ENCODE results near the gene HRK. TPM values are rescaled to one million over a fixed set of nuclear protein-coding genes. Genes with fewer than 3 reads are reported as not detected.

Gene HRK
- total and polyA plus RNA-seq, 11 donors: 0.03 to 1.3 (median 0.19) TPM; not detected in 2

DNA sequence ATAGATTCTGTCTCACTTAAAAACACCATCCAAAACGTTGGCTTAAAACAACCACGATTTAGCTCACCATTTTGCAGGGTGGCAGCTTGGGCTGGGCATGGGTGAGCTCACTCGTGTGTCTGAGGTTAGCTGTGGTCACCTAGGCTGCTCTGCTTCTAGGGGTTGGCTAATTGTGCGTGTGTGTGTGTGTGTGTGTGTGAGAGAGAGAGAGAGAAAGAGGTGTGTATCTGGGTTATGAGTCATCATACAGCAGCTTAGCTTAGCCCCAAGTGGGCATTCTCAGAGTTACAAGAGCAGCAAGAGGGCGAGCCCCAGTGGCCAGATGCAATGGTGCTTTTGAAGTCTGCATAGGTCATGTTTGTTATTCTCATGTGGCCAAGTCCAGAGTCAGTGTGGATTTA is 35.5 kb upstream of the HRK start:
- intact Hi-C loops (cut with DNase I): no loop called here
- DNase-seq: peak in 3 of 5 donors; percentile 33 to 43 (median 36)
- WGBS, 4 donors: 53 to 74% (median 68%) methylated on average over 5 of the region's 5 CpGs

DNA sequence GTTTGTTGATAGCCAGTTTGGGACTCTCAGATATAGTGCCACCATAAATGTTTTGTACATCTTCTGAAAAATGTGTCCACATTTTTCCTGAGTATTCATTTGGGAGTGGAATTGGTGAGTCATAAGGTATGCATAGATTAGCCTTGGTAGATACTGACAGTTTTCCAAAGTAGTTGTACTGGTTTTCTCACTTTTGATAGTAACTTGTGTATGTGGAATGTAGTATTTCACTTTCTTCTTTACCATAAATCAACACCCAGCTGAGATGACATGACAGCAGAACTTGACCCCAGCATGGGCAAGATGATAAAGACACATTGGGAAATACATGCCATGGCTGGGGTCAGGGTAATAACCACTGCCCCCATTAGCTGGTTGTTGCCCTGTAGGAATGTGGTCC is 34.9 kb upstream of the HRK start:
- DNase-seq (no peak), ATAC-seq (no peak)
- Histone ChIP-seq H3K27me3 (no peaks in the 10 kb centered on the region), H3K4me3 (no peak overlapping the region), H3K36me3 (peaks cover 0 to 13% (median 0%) of the 10 kb centered on the region in 9 donors), H3K27ac (peak overlapping the region in 2 of 12 donors; percentile 16 to 62), H3K4me1 (peaks cover 0 to 48% (median 13%) of the 10 kb centered on the region in 12 donors), H3K9me3 (no peaks in the 10 kb centered on the region)
- intact Hi-C loops (cut with DNase I): no loop called here
- TF ChIP-seq POLR2A (IDR thresholded peaks at IDR 0.05): no peak
- TF ChIP-seq, protein P1, sequence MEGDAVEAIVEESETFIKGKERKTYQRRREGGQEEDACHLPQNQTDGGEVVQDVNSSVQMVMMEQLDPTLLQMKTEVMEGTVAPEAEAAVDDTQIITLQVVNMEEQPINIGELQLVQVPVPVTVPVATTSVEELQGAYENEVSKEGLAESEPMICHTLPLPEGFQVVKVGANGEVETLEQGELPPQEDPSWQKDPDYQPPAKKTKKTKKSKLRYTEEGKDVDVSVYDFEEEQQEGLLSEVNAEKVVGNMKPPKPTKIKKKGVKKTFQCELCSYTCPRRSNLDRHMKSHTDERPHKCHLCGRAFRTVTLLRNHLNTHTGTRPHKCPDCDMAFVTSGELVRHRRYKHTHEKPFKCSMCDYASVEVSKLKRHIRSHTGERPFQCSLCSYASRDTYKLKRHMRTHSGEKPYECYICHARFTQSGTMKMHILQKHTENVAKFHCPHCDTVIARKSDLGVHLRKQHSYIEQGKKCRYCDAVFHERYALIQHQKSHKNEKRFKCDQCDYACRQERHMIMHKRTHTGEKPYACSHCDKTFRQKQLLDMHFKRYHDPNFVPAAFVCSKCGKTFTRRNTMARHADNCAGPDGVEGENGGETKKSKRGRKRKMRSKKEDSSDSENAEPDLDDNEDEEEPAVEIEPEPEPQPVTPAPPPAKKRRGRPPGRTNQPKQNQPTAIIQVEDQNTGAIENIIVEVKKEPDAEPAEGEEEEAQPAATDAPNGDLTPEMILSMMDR (IDR thresholded peaks at IDR 0.05): no peak

More for the DNA sequence above, 35.5 kb upstream of the HRK start:
- peaks cover 0 to 44% (median 10%) of the 10 kb centered on the region in 12 donors for H3K4me1 ChIP-seq
- H3K27me3 ChIP-seq: no peaks in the 10 kb centered on the region
- H3K27ac ChIP-seq: peak overlapping the region in 2 of 12 donors; percentile 16 to 62
- no peak overlapping the region for H3K4me3 ChIP-seq
- no peaks in the 10 kb centered on the region for H3K9me3 ChIP-seq
- ATAC-seq: peak; percentile 84 to 95 (median 90)
- TF ChIP-seq, protein P1 (IDR thresholded peaks at IDR 0.05): peak in 3 of 12 donors; percentile 20 to 38 (median 31)
- TF ChIP-seq POLR2A (IDR thresholded peaks at IDR 0.05): no peak
- peaks cover 0 to 13% (median 0%) of the 10 kb centered on the region in 9 donors for H3K36me3 ChIP-seq

GRCh38 chr12:116915326-116915725 is 34.1 kb upstream of the HRK start:
- peaks cover 0 to 13% (median 0%) of the 10 kb centered on the region in 9 donors for H3K36me3 ChIP-seq
- no peak overlapping the region for H3K4me3 ChIP-seq
- H3K27ac ChIP-seq: no peak overlapping the region
- no peaks in the 10 kb centered on the region for H3K9me3 ChIP-seq
- 100% methylated on average over 1 of the region's 1 CpG for WGBS, 4 donors
- no peak for ATAC-seq
- peaks cover 0 to 49% (median 14%) of the 10 kb centered on the region in 12 donors for H3K4me1 ChIP-seq
- no peaks in the 10 kb centered on the region for H3K27me3 ChIP-seq
- DNase-seq: no peak
- intact Hi-C loops (cut with DNase I): no loop called here
- TF ChIP-seq POLR2A (IDR thresholded peaks at IDR 0.05): no peak
- TF ChIP-seq, protein P1 (IDR thresholded peaks at IDR 0.05): no peak

DNA sequence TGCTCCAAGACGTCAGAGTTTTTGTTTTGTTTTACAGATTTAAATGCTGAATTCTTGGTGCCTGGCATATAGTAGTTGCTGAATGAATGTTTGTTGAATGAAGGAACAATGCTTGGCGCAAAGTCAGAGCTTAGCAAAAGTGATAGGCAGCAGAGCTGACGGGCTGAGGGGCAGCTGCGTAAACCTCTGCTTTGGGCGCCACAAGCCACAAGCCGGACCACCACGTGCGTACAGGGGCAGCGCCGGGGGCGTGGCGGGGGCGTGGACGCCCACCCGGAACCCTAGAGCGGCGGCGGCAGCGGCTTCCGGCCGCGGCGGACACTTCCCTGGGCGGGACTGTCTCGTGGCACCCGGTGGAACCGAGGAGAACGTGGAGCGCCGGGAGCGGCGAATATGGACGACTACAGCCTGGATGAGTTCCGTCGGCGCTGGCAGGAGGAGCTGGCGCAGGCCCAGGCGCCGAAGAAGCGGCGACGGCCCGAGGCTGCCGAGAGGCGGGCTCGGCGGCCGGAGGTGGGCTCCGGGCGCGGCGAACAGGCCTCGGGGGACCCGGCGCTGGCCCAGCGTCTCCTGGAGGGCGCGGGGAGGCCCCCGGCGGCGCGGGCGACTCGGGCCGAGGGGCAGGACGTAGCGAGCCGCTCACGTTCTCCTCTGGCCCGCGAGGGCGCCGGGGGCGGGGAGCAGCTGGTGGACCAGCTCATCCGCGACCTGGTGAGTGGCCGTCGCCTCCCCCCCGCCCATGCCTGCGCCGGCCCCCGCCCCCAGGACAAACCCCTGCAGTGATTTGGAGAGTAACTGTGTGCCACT is 29.6 kb upstream of the HRK start, which contains the start of gene FBXW8:
TSS of gene FBXW8 (plus strand) at position 306 of the 807 bp plus-strand sequence. CDS start at position 394, 88 bp downstream.
- Histone ChIP-seq H3K36me3 (peaks cover 0 to 3% (median 0%) of the 10 kb centered on the region in 9 donors), H3K4me1 (peaks cover 0 to 22% (median 8%) of the 10 kb centered on the region in 12 donors), H3K4me3 (peak within 1 kb of the TSS; percentile 65 to 97 (median 80)), H3K27ac (peak within 1 kb of the TSS; percentile 11 to 85 (median 79)), H3K9me3 (no peaks in the 10 kb centered on the region), H3K27me3 (no peaks in the 10 kb centered on the region)
- peak; percentile 48 to 96 (median 94) for ATAC-seq
- WGBS, 4 donors: 0 to 1% (median 0%) methylated on average over 60 to 82 of the region's 82 CpGs
- intact Hi-C loops (cut with DNase I): no loop called here
- DNase-seq: peak; percentile 68 to 88 (median 80)
- TF ChIP-seq, protein P1 (IDR thresholded peaks at IDR 0.05): no peak
- TF ChIP-seq POLR2A (IDR thresholded peaks at IDR 0.05): peak in 1 of 2 donors; percentile 43

All from heart left ventricle (tissue), 16 donors.